ENCODE measurements around the gene FOXP1.
"Not testable (repeated sequence)": the region's sequence is repeated elsewhere in the genome, so short reads cannot be mapped to it uniquely, and the experiment has no call there.

FOXP1 gene

GRCh38 chr3:70975981-70976380 is 607.5 kb downstream of the FOXP1 start:
- DNase-seq (ENCODE audit: low read depth): not testable (repeated sequence)

- no peak for DNase-seq (ENCODE audit: low read depth)
Measured at GRCh38 chr3:70974747-70975146, 608.8 kb downstream of the FOXP1 start.

GRCh38 chr3:70973558-70973957 is 610.0 kb downstream of the FOXP1 start:
- peak; percentile 41 for DNase-seq (ENCODE audit: low read depth)

GRCh38 chr3:70972855-70973254 is 610.7 kb downstream of the FOXP1 start:
- DNase-seq (ENCODE audit: low read depth): no peak

- DNase-seq (ENCODE audit: low read depth): no peak
Measured at GRCh38 chr3:70970952-70971351, 612.6 kb downstream of the FOXP1 start.

- DNase-seq (ENCODE audit: low read depth): no peak
Measured at GRCh38 chr3:70970171-70970570, 613.4 kb downstream of the FOXP1 start.

- no peak for DNase-seq (ENCODE audit: low read depth)
Measured at GRCh38 chr3:70963431-70964275, 619.9 kb downstream of the FOXP1 start.

- DNase-seq (ENCODE audit: low read depth): no peak
Measured at GRCh38 chr3:70959506-70960291, 623.8 kb downstream of the FOXP1 start.

- DNase-seq (ENCODE audit: low read depth): no peak
Measured at GRCh38 chr3:70952033-70952747, 631.3 kb downstream of the FOXP1 start.

GRCh38 chr3:70951316-70951715 is 632.2 kb downstream of the FOXP1 start:
- DNase-seq (ENCODE audit: low read depth): no peak

GRCh38 chr3:70947579-70947978 is 635.9 kb downstream of the FOXP1 start:
- peak; percentile 24 for DNase-seq (ENCODE audit: low read depth)

- DNase-seq (ENCODE audit: low read depth): no peak
Measured at GRCh38 chr3:70943886-70944285, 639.6 kb downstream of the FOXP1 start.

- no peak for DNase-seq (ENCODE audit: low read depth)
Measured at GRCh38 chr3:70933105-70933810, 650.3 kb downstream of the FOXP1 start.

- DNase-seq (ENCODE audit: low read depth): no peak
Measured at GRCh38 chr3:70930066-70930465, 653.5 kb downstream of the FOXP1 start.

GRCh38 chr3:70927239-70927638 is 656.3 kb downstream of the FOXP1 start:
- DNase-seq (ENCODE audit: low read depth): no peak

GRCh38 chr3:70926835-70927234 is 656.7 kb downstream of the FOXP1 start:
- no peak for DNase-seq (ENCODE audit: low read depth)

- peak; percentile 62 for DNase-seq (ENCODE audit: low read depth)
Measured at GRCh38 chr3:70919661-70920060, 663.9 kb downstream of the FOXP1 start.

GRCh38 chr3:70919091-70919490 is 664.4 kb downstream of the FOXP1 start:
- DNase-seq (ENCODE audit: low read depth): peak; percentile 39

- peak; percentile 29 for DNase-seq (ENCODE audit: low read depth)
Measured at GRCh38 chr3:70916375-70917055, 667.0 kb downstream of the FOXP1 start.

GRCh38 chr3:70914862-70915261 is 668.7 kb downstream of the FOXP1 start:
- DNase-seq (ENCODE audit: low read depth): no peak

- no peak for DNase-seq (ENCODE audit: low read depth)
Measured at GRCh38 chr3:70911719-70912118, 671.8 kb downstream of the FOXP1 start.
